HT-29 (cell line): ENCODE results near the gene SLC22A6. TPM values are rescaled to one million over a fixed set of nuclear protein-coding genes. Genes with fewer than 3 reads are reported as not detected.

Source experiments
- DNase-seq: peaks from one replicate; pipeline ENCODE4 v3.0.0-alpha.2; 2015; ENCODE audit warnings: low spot score
- total RNA-seq: library from RNA; depleted of rRNA; stranded (reverse); fragments of >200 nt; shearing (Covaris generic); gene quantifications from 2 replicates; pipeline ENCODE4 v1.2.3, GENCODE V29; 2014; rRNA removed

Gene SLC22A6, protein sequence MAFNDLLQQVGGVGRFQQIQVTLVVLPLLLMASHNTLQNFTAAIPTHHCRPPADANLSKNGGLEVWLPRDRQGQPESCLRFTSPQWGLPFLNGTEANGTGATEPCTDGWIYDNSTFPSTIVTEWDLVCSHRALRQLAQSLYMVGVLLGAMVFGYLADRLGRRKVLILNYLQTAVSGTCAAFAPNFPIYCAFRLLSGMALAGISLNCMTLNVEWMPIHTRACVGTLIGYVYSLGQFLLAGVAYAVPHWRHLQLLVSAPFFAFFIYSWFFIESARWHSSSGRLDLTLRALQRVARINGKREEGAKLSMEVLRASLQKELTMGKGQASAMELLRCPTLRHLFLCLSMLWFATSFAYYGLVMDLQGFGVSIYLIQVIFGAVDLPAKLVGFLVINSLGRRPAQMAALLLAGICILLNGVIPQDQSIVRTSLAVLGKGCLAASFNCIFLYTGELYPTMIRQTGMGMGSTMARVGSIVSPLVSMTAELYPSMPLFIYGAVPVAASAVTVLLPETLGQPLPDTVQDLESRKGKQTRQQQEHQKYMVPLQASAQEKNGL
- not detected in 2 replicates for total RNA-seq

DNA sequence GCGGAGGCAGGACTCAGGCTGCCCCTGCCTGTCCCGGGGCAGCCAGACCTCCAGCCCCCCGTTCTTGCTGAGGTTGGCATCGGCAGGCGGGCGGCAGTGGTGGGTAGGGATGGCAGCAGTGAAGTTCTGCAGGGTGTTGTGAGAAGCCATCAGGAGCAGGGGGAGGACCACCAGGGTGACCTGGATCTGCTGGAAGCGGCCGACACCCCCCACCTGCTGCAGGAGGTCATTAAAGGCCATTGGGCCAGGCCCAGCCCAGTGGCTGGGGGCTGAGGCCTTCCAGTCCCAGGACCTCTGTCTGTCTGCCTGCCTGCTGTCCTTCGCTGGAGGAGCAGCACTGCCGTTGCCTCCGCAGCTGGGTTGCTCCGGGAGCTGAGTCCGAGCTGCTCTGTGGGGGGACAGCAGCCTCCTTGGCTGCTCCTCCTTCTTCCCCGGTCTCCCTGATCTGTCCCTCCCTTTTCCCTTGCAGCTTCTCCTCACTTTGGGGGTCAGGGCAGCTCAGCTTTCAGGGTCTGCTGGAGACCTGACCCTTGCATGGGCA, at the start of gene SLC22A6:
TSS of gene SLC22A6 (minus strand) at position 517 of the 541 bp plus-strand sequence. CDS start at position 240, 277 bp downstream.
- no peak for DNase-seq

GRCh38 chr11:63032457-63032856, 47.7 kb upstream of the SLC22A6 start:
- no peak for DNase-seq

- peak; percentile 89 for DNase-seq
Observed at GRCh38 chr11:63023841-63024648, 39.3 kb upstream of the SLC22A6 start.

- no peak for DNase-seq
Observed at GRCh38 chr11:63023222-63023814, 38.6 kb upstream of the SLC22A6 start.

DNA sequence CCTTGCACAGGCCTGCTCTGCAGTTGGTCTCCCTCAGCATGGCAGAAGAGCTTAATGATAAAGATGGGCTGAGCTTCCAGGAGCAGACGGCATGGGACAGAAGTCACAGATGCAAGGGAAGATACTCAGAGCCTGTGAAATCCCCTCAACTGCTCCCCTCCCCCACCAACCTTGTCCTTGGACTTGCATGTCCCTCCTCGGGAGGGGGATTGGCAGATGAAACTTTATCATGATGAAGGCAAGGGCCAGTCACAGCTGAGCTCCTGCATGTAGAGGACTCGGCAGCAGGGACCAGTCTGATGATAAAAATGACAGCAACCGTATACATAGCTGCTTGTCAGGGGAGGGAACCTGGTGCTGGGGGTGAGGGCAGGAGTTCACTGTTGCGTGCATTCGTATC, 37.7 kb upstream of the SLC22A6 start:
- DNase-seq: no peak

GRCh38 chr11:63020671-63021291, 36.0 kb upstream of the SLC22A6 start:
- DNase-seq: peak; percentile 30

GRCh38 chr11:63019506-63019905, 34.7 kb upstream of the SLC22A6 start:
- no peak for DNase-seq

GRCh38 chr11:63017306-63017974, 32.7 kb upstream of the SLC22A6 start:
- no peak for DNase-seq

GRCh38 chr11:63015521-63016215, 30.9 kb upstream of the SLC22A6 start, which contains the start of gene SLC22A8:
TSS of gene SLC22A8 (minus strand) at chr11:63015841. CDS start at chr11:63014958, 883 bp downstream.
- no peak for DNase-seq

DNA sequence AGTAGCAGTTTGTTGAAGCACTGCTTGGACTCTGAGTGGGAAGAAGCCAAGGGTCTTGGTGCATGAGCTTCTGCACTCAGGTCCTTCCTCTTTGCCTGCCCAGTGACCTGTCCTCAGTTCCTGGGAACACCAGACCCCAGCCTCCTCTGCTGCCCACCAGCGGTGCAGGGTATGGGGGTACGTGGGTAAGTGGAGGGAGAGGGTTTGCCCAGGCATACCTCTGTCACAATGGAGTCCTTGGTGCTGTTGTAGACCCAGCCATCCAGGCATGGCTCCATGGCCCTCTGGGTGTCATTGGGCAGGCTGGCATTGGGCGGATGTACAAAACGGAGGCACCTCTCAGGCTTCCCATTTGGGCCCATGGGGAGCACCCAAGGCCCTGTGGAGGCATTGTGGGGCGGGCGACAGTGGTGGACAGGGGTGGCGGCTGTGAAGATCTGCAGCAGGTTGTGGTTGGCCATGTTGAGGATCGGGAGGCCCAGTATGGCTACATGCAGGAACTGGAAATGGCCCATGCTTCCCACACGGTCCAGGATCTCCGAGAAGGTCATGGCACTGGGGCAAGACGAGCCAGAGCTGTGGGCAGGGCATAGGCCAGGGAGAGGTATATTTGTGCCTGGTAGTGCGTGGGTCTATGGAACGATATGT, 29.8 kb upstream of the SLC22A6 start:
- no peak for DNase-seq

DNA sequence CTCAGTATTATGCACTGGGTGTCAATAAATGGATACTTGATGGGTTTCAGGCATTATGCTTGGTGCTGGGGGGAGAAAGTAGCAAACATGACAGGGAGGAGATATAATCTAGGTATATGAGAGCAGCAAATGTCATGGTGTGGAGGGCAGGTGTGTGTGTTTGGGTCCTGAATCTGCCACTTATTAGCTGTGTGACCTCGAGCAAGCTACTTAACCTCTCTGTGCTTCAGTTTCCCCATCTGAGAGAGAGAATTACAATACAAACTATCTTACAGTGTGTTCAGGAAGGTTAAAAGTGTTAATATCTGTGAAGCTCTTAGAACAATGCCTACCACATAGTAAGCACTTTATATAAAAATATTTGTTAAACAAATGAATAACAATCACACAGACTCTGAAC, 28.1 kb upstream of the SLC22A6 start:
- DNase-seq: no peak

- DNase-seq: no peak
Observed at GRCh38 chr11:63012430-63012829, 27.7 kb upstream of the SLC22A6 start.

- no peak for DNase-seq
Observed at GRCh38 chr11:63010934-63011439, 26.2 kb upstream of the SLC22A6 start.

- DNase-seq: no peak
Observed at GRCh38 chr11:63007920-63008319, 23.2 kb upstream of the SLC22A6 start.

DNA sequence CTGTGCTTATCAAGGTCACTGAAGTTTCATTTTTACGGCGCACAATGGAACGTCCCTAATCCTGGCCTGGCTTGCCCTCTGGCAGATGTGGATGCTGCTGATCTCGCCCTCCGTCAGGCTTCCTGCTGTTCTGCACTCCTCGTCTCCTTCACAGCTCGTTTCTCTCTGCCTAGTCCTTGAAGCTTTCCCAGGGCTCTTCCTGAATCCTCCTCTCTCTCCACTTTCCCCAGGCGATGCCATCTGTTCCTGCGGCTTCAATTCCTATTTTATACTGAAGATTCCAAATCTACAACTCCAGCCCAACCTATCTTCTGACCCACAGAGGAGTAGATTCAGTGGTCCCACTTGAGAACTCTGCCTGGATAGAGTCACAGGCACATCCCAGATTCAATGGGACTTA, 16.7 kb upstream of the SLC22A6 start:
- no peak for DNase-seq

DNA sequence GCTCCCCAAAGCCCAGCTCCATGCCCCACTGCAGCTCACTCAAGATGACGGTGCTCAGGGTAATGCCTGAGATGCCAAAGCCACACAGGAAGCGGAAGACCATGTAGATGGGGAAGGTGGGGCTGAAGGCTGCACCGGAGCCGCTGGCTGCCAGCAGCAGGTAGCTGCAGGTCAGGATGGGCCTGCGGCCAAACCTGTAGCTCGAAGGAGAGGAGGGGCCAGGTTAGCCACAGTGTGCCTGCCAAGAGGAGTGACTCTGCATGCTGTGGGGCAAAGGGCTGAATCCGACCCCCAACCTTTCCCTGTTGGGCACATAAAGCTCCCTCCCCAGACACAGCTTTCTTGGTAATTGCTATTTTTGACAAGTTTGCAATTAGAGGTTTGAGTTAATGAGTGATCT, 14.9 kb upstream of the SLC22A6 start:
- DNase-seq: no peak

- DNase-seq: no peak
Observed at GRCh38 chr11:62999156-62999555, 14.4 kb upstream of the SLC22A6 start.

- DNase-seq: no peak
Observed at GRCh38 chr11:62996271-62996670, 11.5 kb upstream of the SLC22A6 start.

- no peak for DNase-seq
Observed at GRCh38 chr11:62994775-62995174, 10.0 kb upstream of the SLC22A6 start.
